Body of pancreas (tissue), 4 donors: ENCODE measurements around the gene KRTAP9-9.

Experiments used
- POLR2A ChIP-seq, 3 donors: fragments of 450-650 bp; IDR thresholded peaks; one replicate each; pipeline ENCODE4 v1.6.1; 2016; ENCODE audit warnings: antibody characterized with exemption in 3 of 3, mild to moderate bottlenecking in 2 of 3
- TF ChIP-seq, protein P1 (sequence below), 7 experiments: fragments of 450-650 bp in 4 of 7; fragments of 200-600 bp in 3 of 7; sonication (generic) in 3 of 7; IDR thresholded peaks; one replicate each; pipeline ENCODE4 v1.5.1; 2016 to 2019; ENCODE audit warnings: antibody characterized with exemption in 7 of 7

DNA sequence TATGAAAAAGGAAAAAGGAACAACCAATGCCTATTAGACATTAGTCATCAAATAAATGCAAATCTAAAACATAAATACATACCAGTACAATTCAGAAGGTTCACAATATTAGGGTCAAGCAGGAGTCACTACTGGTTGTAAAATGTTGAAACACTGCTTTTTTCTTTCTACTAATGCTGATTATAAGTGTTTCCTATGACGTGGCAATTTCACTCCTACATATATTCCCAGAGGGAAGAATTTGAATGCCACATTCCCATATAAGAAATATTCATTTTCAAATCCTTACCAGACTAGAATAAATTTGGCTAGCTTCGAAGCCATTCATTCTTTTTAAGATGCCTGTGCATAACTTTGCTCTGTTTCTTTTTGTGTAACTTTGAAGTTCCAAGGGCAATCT lies 31.4 kb upstream of the KRTAP9-9 start:
- TF ChIP-seq POLR2A (IDR thresholded peaks at IDR 0.05), result no peak
- TF ChIP-seq, protein P1, sequence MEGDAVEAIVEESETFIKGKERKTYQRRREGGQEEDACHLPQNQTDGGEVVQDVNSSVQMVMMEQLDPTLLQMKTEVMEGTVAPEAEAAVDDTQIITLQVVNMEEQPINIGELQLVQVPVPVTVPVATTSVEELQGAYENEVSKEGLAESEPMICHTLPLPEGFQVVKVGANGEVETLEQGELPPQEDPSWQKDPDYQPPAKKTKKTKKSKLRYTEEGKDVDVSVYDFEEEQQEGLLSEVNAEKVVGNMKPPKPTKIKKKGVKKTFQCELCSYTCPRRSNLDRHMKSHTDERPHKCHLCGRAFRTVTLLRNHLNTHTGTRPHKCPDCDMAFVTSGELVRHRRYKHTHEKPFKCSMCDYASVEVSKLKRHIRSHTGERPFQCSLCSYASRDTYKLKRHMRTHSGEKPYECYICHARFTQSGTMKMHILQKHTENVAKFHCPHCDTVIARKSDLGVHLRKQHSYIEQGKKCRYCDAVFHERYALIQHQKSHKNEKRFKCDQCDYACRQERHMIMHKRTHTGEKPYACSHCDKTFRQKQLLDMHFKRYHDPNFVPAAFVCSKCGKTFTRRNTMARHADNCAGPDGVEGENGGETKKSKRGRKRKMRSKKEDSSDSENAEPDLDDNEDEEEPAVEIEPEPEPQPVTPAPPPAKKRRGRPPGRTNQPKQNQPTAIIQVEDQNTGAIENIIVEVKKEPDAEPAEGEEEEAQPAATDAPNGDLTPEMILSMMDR (IDR thresholded peaks at IDR 0.05), result no peak
